Endothelial cell of umbilical vein (primary cell): ENCODE results near the gene NRXN3.

Experiments used
- FOS ChIP-seq: IDR thresholded peaks from 2 replicates; pipeline ENCODE4 v1.6.1; 2011; ENCODE audit warnings: mild to moderate bottlenecking, low read length, moderate library complexity, borderline replicate concordance; ENCODE audit not compliant: insufficient read depth
- TF ChIP-seq, protein P1 (sequence below), 2 donors: IDR thresholded peaks; 1 replicate in 1 of 2; 2 replicates in 1 of 2; pipeline ENCODE4 v1.5.1; 2011; ENCODE audit warnings: low read length in 2 of 2, mild to moderate bottlenecking in 2 of 2, moderate library complexity in 2 of 2, control low read depth in 1 of 2, inconsistent platforms in 1 of 2, low read depth in 1 of 2; ENCODE audit not compliant: insufficient read depth in 1 of 2; ENCODE audit errors: extremely low read depth in 1 of 2

DNA sequence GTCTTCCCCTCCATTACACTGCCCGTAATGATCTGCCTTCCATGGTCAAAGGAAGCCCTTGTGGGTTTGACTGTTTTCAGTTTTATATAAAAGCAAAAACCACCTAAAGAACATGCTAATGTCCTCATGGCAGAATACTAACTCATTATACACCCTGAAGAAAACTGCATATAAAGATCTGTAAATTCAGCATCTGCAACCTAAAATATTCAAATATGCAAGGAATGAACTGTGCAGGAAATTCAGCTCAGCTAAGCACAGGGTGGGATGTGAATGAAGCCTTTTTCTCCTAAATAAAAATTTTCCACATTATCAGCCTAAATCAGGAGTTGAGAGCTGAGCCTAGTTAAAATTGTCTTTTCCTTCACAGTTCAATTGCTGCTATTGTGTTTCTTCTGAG is 128.1 kb downstream of the NRXN3 start:
- TF ChIP-seq, protein P1, sequence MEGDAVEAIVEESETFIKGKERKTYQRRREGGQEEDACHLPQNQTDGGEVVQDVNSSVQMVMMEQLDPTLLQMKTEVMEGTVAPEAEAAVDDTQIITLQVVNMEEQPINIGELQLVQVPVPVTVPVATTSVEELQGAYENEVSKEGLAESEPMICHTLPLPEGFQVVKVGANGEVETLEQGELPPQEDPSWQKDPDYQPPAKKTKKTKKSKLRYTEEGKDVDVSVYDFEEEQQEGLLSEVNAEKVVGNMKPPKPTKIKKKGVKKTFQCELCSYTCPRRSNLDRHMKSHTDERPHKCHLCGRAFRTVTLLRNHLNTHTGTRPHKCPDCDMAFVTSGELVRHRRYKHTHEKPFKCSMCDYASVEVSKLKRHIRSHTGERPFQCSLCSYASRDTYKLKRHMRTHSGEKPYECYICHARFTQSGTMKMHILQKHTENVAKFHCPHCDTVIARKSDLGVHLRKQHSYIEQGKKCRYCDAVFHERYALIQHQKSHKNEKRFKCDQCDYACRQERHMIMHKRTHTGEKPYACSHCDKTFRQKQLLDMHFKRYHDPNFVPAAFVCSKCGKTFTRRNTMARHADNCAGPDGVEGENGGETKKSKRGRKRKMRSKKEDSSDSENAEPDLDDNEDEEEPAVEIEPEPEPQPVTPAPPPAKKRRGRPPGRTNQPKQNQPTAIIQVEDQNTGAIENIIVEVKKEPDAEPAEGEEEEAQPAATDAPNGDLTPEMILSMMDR (IDR thresholded peaks at IDR 0.05; ENCODE audit: extremely low read depth in 1 of 2, insufficient read depth in 1 of 2, low read depth in 1 of 2, low read length in 2 of 2), result no peak
- TF ChIP-seq FOS, result no peak
